Measurements from ENCODE around the gene RAMP3.
"Not testable (repeated sequence)": the region's sequence is repeated elsewhere in the genome, so short reads cannot be mapped to it uniquely, and the experiment has no call there.

Gene RAMP3

DNA sequence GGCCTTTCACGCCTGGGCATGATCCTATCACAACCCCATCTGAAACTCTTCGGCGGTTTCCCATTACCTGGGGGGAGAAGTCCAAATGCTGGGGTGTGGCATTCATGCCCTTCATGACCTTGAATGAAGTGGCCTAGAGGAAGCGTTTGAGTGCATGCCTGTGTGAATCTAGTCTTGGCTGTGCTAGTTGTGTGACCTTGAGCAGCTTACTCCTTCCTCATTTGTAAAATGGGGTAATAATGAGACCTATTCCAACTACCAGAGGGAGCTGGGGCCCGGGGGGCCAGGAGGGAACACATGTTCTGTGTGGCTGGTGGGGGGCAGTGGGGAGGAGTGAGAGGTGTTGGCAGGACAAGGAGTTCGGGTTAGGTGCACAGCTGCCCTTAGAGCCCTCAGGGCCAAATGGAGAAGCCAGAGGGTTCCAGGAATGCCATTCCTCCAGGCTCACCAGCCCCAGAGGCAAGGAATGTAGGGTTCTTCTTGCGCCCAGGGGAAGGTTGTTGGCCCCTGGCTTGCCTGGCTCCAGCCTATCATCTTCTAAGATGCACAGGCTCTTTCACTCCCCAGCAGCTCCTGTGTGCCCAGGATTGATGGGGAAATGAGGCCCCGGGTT is 24.8 kb upstream of the RAMP3 start:
- no peak for DNase-seq (ENCODE audit: low read depth)

DNA sequence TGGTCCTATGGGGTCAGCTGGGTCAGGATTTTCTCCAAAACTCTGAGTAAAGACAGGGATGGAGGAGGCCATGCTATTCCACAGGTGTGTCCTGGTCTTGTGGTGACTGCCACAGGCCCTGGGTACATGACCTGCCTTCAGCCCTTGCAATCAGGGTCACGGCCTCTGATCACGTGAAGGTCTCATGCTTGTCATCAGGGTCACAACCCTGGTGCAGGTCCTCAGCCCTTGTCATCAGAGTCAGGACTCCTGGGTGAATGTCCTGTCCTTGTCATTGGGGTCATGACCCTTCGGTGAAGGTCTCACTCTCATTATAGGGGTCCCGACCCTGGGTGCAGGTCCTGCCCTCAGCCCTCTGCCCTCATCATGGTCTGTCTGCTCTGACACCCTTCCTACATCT is 24.2 kb upstream of the RAMP3 start:
- DNase-seq (ENCODE audit: low read depth) = no peak

DNA sequence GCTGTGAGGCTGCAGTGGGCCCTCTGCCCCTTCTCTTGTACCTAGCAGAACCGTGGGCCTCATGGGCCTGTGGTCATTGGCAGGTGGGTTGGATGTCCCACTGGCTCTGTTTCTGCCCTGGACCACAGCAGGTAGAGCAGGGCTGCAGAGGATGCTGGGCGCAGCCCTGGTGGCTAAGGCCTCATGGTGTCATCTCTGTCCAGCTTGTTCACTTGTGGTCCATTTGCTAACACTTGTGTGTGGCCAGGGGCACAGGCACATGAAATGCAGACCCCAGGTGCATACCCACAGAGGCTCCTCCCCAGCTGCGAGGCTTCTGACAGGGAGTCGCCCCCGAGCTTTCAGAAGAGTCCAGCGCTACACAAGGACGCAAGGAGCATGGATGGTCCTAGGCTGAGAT is 23.7 kb upstream of the RAMP3 start:
- DNase-seq (ENCODE audit: low read depth) = no peak

DNA sequence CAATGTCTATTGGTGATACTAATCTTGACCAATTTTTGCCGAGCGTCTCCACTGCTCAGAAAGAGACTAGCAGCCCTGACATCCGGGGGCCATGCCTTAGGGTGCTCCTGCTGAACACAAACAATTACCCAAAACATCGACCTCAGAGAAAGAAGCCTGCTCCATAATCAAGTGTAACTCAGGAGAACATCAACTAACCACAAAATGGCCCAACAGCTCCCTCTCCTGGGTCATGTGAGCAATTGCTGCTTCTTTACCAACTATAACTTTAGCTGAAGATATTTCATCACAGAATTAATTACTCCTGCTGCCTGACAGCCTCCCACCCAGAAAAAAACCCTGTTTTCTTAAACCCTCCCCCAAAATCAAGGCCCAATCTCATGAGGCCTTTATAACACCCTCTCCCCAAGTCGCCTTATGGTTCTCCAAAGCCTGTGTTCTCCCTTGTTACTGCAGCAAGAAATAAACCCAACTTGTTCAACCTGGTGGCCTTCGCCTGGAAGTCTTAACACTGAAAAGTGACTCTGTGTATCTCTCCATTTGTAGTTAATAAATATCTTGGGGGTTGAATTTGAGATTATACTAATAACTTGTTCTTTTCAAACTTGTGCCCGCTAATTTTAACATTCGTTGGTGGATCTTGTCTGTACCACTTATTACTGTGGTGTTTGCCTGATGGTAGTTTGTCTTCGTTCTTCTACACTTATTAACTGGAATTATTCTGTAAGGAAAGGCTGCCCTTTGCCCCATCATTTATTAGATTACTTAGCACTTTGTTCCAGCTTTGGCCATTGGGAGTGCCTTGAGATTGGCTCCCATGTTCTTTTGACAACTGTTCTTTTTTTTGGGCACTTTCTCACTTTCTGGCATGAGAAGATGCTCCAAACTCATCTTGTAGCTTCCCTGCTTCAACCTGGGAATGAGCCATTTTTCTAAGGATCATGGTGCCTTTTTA is 21.2 kb upstream of the RAMP3 start:
- peak; percentile 63 for DNase-seq (ENCODE audit: low read depth)

DNA sequence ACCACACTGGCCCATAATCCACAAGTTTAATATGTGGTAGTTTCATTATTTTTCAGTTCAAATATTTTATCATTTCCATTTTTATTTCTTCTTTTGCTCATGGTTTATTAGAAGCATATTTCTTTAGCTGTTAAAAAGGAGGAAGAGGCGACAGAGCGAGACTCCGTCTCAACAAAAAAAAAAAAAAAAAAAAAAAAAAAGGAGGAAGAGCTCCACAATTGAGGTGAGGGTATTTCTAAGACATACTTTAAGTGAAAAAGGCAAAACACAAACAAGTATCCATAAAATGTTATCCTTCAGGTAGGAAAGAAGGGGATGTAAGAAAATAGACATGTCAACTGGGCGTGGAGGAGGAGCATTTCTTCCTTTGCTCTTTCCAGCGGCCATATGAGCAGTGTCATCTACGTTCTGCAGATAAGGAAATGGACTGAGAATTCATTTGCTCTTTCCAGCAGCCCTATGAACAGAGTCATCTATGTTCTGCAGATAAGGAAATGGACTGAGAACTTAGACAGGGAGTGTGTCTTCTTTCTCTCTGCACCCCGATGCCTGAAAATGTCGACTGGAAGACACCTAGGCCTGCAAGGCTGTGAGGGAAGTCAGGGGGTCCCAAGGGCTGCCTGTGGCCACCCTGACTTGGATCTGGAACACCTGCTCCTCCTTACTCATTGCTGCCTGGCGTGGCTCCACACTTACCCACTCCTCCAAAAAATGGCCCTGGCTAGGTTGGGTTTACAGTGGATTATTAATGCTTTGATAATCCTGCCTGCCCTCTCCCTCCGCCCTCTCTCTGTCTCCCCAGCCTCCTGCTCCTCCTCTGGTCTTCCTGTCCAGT is 18.9 kb upstream of the RAMP3 start:
- no peak for DNase-seq (ENCODE audit: low read depth)

DNA sequence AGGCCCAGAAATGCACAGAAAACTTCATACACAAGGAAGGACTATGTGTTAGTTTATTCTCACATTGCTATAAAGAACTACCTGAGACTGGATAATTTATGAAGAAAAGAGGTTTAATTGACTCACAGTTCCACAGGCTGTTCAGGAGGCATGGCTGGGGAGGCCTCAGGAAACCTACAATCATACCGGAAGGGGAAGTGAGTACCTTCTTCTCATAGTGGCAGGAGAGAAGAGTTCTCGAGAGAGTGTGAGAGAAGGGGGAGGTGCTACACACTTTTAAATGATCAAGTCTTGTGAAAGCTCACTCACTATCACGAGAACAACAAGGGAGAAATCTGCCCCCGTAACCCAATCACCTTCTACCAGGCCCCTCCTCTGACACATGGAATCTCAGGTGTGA is 16.8 kb upstream of the RAMP3 start:
- no peak for DNase-seq (ENCODE audit: low read depth)

DNA sequence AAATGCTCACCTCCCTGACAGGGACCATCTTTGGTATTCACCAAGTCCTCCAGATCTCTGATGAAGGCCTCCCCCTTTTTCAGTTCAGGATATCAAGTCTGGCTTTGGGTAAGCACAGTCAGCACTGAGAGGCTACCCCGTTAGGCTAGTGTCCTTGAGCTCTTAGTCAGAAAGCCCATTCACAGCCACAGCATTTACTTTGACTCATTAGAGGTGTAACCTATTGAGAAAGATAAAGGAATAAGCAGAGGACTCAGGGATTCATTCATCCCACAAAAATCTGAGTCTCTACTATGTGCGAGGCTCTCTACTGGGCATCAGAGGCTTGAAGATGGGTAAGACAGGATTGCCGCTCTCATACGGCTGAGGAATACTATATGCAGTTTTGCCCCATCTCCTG is 14.0 kb upstream of the RAMP3 start:
- no peak for DNase-seq (ENCODE audit: low read depth)

DNA sequence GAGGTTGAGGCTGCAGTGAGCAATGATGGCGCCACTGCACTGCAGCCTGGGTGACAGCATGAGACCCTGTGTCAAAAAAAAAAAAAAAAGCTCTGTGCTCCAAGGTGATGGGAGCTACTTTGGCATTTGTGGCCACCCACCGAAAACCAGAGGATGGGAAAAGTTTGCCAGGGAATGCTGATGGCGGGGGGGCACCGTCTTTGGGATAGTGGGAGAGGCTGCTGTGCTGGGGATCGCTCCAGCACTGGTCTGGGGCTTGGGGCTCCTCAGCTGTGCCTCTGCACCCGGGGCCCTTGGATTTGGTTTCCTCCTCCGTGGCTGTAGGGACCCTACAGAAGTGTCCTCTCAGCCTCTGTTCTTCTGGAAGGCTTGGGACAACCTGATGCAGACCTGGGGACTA is 11.7 kb upstream of the RAMP3 start:
- DNase-seq (ENCODE audit: low read depth) = no peak

DNA sequence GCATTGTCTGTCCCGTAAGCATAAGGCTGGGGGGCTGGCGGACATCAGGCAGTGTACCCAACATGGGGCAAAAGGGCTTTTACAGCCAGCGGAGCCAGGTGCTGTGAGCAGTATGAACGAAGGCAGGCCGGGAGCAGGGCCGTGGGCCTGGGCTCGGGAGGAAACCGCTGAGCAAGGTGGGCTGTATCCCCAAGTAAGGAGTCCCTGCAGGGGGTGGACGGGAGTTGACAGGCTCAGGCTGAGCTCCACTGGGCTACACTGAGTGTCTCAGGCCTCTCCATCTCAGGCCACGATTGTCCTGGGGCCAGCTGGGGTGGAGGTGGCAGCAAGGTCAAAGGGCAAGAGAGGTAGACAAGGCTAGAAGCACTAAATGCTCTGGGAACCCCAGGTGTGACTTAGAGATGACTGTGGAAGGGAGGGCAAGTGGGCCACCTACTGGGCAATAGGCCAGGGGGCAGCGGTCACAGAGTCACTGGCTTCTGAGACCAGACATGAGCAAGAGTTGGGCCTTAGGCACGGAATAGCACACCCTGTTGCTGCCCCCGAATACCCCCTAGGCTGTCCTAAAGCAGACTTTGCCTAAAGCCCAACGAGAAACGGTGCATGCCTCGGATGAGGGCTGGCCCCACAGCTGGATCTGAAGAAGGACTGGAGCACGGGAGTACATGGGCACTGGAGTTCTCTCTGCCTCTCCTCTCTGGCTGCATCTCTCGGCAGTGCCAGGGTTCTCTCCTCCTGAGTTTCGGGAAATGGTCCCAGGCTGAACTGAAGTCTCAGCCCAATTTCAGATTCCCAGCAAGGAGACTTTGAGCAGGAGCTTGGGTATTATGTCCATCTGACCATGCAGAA is 10.8 kb upstream of the RAMP3 start:
- no peak for DNase-seq (ENCODE audit: low read depth)

DNA sequence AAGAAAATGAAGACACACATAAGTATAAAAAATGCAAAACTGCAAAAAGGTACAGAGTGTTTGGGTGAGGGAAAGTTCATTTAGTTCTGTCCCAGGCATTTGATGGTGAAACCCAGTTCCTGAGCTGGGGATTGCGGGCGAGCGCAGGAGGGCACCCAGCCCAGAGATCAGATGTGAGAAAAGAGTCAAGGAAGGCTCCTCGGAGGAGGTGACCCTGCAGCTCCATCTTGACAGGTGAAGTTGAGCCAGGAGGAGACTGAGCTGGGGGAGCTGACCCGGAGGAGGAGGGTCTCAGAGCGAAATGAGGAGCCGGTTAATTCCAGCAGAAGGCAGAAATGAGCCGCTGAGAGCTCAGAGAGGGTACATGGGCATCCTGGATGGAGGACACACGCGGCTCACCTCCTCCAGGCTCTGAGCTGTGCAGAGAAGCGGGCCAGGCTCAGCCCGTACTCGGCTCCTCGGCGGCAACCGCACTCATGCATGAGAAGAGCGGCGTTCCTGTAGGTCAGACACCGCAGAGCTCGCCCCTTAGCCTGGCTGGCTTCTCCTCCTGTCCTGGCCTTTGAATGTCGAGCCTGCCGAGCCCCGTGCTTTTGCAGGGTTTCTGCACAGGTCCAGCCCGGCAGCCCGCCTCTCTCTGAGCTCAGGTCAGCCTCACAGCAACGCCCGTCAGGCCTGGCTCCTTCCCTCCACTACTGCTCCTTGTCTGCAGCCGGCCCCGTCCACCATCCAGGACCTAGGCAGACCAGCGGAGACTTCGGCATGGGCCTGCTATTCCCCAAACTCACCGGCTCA is 9.5 kb upstream of the RAMP3 start:
- DNase-seq (ENCODE audit: low read depth) = no peak

DNA sequence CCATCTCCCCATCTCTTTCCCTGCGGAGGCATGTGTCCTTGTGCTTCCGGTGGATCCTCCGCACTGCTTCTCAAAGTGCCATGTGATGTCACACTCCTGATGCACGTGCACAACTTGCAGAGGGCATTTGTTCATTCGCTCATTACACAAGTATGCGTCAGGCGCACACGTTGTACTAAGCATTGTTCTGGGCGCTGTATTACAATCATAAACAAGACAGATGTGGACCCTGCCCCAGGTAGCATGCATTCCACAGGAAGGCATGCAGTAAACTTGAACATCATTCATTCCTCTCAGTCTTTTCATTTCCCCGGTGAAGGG is 9.0 kb upstream of the RAMP3 start:
- DNase-seq (ENCODE audit: low read depth) = no peak

DNA sequence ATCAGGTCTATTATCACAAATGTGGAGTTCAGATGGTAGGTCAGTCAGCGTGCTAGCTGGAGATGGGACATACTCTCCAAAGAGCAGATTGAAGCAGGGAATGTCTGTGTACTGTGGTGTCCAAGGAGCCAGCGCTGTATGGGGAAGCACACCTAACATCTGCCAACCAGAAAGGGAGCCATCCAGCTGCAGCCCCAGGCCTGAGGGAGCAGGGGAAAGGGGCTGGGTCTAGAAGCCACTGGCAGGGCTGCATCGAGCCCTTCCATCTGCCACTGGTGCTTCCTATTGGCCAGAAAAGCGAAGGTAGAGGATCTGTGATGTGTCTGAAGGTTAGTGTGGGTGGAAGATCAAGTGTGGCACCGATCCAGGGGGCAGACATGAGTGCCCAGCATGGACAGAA is 8.0 kb upstream of the RAMP3 start:
- DNase-seq (ENCODE audit: low read depth) = no peak

DNA sequence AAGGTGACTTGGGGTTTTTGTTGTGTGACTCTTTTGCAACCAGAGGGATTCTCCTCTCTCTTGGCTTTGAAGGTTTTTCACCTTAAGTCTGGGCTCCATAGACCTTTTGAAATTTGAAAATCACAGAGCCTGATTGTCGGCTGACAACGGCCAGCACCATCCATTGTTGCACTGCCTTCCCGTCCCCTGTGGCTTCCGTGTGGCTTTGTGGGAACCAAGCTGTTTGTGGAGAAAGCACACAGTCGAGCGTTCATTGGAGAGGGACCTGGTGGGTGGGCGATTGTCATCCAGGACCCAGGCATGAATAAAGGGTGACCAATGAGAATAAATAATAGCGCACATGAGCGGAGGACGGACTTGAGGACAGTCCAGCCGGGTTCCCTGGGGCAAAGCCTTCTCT is 7.4 kb upstream of the RAMP3 start:
- no peak for DNase-seq (ENCODE audit: low read depth)

DNA sequence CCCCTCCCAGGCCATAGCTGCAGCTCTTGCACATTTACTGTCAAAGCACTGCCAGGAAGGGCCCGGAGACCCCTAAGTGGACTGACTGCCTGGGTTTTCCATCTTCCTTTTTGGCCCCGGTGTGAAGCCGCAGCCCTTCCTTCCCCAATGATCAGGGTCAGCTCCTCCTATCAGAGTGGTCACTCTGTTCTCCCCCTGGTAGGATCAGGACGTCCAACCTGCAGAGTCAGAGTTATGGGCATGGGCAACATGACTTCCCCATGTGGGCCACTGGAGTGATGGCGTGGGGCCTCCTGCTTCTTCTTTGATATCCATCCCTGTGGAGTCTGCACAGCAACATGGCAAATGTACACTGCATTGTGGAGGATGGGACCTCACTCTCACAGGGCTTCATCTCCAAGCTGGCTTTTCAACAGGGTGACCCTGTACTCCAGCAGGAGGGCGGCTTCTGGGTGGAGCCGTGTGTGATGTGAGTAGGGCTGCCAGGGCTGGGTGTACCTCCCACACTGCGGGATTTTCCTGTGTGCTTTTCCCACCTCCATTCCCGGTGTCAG is 6.4 kb upstream of the RAMP3 start:
- no peak for DNase-seq (ENCODE audit: low read depth)

DNA sequence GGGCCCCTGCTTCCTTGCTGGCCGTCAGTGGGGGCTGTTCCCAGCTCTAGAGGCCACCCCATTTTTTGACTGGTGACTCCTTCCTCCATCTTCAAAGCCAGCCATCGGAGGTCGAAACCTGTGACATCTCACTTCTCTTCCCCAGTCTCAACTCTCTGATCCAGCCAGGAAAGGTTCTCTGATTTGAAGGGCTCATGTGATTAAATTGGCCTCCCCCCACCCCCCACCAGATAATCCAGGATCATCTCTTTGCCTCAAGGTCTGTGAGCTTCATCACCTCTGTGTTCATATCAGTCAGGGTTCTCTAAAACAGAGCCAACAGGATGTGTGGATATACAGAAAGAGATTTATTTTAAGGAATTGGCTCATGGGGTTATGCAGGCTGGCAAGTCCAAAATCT is 5.6 kb upstream of the RAMP3 start:
- no peak for DNase-seq (ENCODE audit: low read depth)

DNA sequence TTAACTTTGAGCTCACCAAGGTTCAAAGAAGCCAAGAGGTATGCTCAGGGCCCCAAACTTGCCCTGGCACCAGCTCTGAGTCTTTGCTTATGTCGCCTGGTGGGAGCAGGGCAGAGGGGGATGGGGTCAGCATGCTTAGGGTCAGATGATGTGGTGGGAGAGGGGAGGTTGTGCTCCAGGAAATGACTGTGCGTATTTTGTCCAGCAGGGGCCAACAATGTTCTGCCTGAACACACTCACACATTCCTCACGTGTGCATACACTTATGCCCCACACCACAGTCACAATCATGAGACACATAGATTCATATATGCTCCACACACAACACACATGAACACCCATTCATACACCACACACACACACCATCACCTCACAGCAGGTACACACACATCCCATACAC is 4.4 kb upstream of the RAMP3 start:
- DNase-seq (ENCODE audit: low read depth) = no peak

DNA sequence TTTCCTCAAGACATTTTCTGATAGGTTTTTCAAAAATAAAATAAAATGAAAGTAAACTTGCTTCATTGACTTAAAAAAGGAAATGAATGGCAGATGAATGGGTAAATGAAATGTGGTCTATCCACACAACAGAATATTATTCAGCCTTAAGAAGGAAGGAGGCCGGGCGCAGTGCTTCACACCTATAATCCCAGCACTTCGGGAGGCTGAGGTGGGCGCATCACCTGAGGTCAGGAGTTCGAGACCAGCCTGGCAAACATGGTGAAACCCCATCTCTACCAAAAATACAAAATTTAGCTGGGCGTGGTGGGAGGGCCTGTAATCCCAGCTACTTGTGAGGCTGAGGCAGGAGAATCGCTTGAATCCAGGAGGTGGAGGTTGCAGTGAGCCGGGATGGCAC is 3.7 kb upstream of the RAMP3 start:
- not testable (repeated sequence) for DNase-seq (ENCODE audit: low read depth)

DNA sequence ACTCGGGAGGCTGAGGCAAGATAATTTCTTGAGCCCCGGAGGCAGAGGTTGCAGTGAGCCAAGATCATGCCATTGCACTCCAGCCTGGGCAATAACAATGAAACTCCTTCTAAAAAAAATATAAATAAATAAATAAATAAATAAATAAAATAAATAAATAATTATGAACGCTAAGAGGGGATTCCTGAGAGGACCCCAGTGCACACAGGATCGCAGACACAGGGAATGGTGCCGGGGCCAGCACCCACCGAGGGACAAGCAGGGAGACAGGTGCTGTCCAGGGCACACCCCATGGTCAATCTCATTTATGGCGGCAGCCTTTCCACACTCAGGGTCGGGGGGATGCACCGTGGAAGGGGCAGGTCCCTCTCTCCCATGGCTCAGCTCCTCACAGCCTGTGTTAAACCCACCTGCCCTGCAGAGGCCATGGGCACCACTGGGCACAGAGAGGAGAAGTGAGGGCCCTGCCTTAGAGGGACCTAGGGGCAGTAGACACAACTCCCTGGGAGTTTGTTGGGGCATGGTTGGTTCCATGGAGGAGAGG is 2.2 kb upstream of the RAMP3 start:
- no peak for DNase-seq (ENCODE audit: low read depth)

DNA sequence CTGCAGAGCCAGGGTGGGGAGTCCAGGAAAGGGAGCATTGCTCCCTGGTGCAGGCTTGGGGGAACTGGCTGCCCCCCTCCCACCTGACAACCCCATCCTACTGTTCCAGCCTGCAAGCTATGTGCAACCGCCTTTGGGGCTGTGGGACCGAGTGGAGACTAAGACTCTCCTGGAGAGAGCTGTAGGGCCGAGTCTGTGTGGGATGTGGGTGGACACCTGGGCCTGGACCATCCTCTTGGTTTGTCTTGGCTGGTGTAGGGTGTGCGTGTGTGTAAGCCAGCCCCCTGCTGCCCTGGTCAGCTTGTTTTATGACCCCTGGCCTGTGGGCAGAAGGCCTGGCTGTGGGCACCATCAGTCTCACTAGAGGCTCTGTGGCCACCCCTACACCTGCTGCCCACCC is 1.6 kb upstream of the RAMP3 start:
- no peak for DNase-seq (ENCODE audit: low read depth)

DNA sequence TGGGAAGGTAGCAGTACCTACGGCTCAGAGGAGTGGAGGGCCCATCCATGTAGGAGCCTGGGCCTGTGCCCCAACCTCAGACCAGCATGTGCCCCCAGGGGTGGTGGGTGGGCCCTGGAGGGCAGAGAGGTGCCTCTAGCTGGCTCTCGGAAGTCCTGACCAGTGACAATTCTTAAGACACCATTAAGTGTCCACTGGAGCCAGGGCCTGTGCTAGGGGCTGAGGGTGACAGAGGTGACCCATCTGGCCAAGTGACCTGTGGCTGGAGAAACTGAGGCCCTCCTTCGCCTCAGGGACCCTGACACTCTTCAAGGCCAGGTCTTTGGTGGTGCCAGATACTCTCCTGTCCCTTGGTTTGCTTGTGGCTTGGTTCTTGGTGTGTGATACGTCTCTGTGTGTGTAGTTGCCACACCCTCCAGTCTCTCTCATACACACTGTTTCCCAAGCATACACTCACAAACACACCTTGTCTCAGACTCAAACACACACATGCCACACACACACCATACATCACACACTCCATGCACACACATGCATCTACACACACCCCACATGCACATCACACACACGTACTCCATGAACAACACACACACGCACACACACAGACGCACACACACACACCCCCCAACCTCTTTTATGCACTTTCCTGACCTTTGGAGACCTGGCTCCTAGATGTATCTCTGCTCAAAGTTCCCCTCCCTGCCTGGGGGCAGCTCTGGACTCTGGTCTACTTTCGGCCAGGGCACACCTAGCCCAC is 897 bp upstream of the RAMP3 start:
- no peak for DNase-seq (ENCODE audit: low read depth)

Measured in fibroblast of the conjunctiva (primary cell).